HG02884 (cell line): Measurements from ENCODE around the gene SPNS2.

Experiments
- ATAC-seq: cut with Tn5 transposase; IDR thresholded peaks from one replicate; pipeline ENCODE4 v1.9.1; 2021; ENCODE audit warnings: mild to moderate bottlenecking, moderate library complexity; ENCODE audit not compliant: unreplicated experiment

Gene SPNS2

GRCh38 chr17:4480929-4481898, 17.5 kb upstream of the SPNS2 start:
- ATAC-seq = no peak

- ATAC-seq = no peak
These were observed 16.2 kb upstream of the SPNS2 start for GRCh38 chr17:4482338-4483011.

GRCh38 chr17:4483012-4483840, 15.5 kb upstream of the SPNS2 start:
- no peak for ATAC-seq

GRCh38 chr17:4485676-4486646, 12.7 kb upstream of the SPNS2 start:
- ATAC-seq = no peak

- no peak for ATAC-seq
These were observed 11.4 kb upstream of the SPNS2 start for GRCh38 chr17:4487296-4487695.

GRCh38 chr17:4487820-4488716, 10.6 kb upstream of the SPNS2 start:
- no peak for ATAC-seq

GRCh38 chr17:4488989-4489595, 9.6 kb upstream of the SPNS2 start:
- no peak for ATAC-seq

GRCh38 chr17:4490109-4490591, 8.5 kb upstream of the SPNS2 start:
- no peak for ATAC-seq

- ATAC-seq = no peak
These were observed 8.0 kb upstream of the SPNS2 start for GRCh38 chr17:4490637-4491061.

GRCh38 chr17:4492721-4493561, 5.7 kb upstream of the SPNS2 start:
- no peak for ATAC-seq

- ATAC-seq = no peak
These were observed 1.4 kb upstream of the SPNS2 start for GRCh38 chr17:4497101-4497824.

- no peak for ATAC-seq
These were observed 930 bp downstream of the SPNS2 start for GRCh38 chr17:4499431-4500190.

GRCh38 chr17:4500191-4500571, 1.5 kb downstream of the SPNS2 start:
- no peak for ATAC-seq

GRCh38 chr17:4501295-4501949, 2.7 kb downstream of the SPNS2 start:
- no peak for ATAC-seq

GRCh38 chr17:4502466-4503154, 3.9 kb downstream of the SPNS2 start:
- ATAC-seq = no peak
